Natural killer cell (primary cell): ENCODE measurements around the gene BBS9. TPM values are rescaled to one million over a fixed set of nuclear protein-coding genes. Genes with fewer than 3 reads are reported as not detected.

ENCODE experiments used
- ATAC-seq, 3 donors: fragments of 150-1000 bp in 2 of 3; fragments of 200-7000 bp in 1 of 3; cut with Tn5 transposase; 1 replicate in 1 of 3; 2 replicates in 2 of 3; pipeline ENCODE4 v1.10.0; 2021; ENCODE audit warnings: mild to moderate bottlenecking in 2 of 3, moderate library complexity in 2 of 3
- DNase-seq, 2 donors: peaks; one replicate each; pipeline versions ENCODE4 v3.0.0 to v3.0.0-alpha.2; 2013 to 2021; ENCODE audit warnings: mixed read lengths in 1 of 2
- H3K27ac ChIP-seq: one replicate; pipeline ENCODE4 v1.5.1; 2013; ENCODE audit warnings: mild to moderate bottlenecking, low read length
- H3K27me3 ChIP-seq: one replicate; pipeline ENCODE4 v1.6.1; 2013; ENCODE audit warnings: low read length; ENCODE audit not compliant: control insufficient read depth, insufficient read depth
- H3K36me3 ChIP-seq: one replicate; pipeline ENCODE4 v1.6.1; 2013; ENCODE audit warnings: low read length; ENCODE audit not compliant: control insufficient read depth, insufficient read depth
- H3K4me1 ChIP-seq: one replicate; pipeline ENCODE4 v1.6.1; 2013; ENCODE audit warnings: low read length; ENCODE audit not compliant: control insufficient read depth, insufficient read depth
- H3K4me3 ChIP-seq: one replicate; pipeline ENCODE4 v1.5.1; 2013; ENCODE audit warnings: low read length
- H3K9me3 ChIP-seq: one replicate; pipeline ENCODE4 v1.6.1; 2013; ENCODE audit warnings: low read length; ENCODE audit not compliant: control insufficient read depth, insufficient read depth
- H3K27ac Mint-ChIP-seq, 2 donors: one replicate each; pipeline ENCODE4 v1.8.0; 2022; ENCODE audit warnings: mild to moderate bottlenecking in 2 of 2, mixed read lengths in 2 of 2, moderate library complexity in 1 of 2
- H3K27me3 Mint-ChIP-seq, 2 donors: one replicate each; pipeline ENCODE4 v1.8.0; 2022; ENCODE audit warnings: low read depth in 2 of 2, mixed read lengths in 2 of 2
- H3K36me3 Mint-ChIP-seq: one replicate; pipeline ENCODE4 v1.8.0; 2022; ENCODE audit warnings: mixed read lengths
- H3K4me1 Mint-ChIP-seq, 2 donors: one replicate each; pipeline ENCODE4 v1.8.0; 2022; ENCODE audit warnings: mixed read lengths in 2 of 2
- H3K4me3 Mint-ChIP-seq: one replicate; pipeline ENCODE4 v1.8.0; 2022; ENCODE audit warnings: mild to moderate bottlenecking, moderate library complexity, mixed read lengths
- H3K9me3 Mint-ChIP-seq, 2 donors: one replicate each; pipeline ENCODE4 v1.8.0; 2022; ENCODE audit warnings: mixed read lengths in 2 of 2
- CTCF ChIP-seq: fragments of 200-600 bp; IDR thresholded peaks from one replicate; pipeline ENCODE4 v1.8.0; 2022; ENCODE audit warnings: antibody characterized with exemption
- WGBS: methylation state at CpG from one replicate; pipeline ENCODE4 v1.1.7; 2013; ENCODE audit warnings: missing lambda C conversion rate; ENCODE audit not compliant: insufficient coverage; 5-methylcytosine and 5-hydroxymethylcytosine counted together
- intact Hi-C: fragments of 100-400 bp; cut with micrococcal nuclease; formaldehyde crosslinking; loops from one replicate; pipeline ENCODE4 v1.14.2; 2022
- total RNA-seq, 4 donors: library from RNA; stranded (reverse); fragments of 120-200 nt in 1 of 4; gene quantifications; one replicate each; pipeline versions ENCODE4 v1.2.3 to v1.2.4, GENCODE V29; 2013 to 2022

The BBS9 gene
- total RNA-seq, 3 donors from 2014 or later (not counting 1 experiment from before 2014, with no cell fraction given): 25.1 to 34.6 (median 34.4) TPM

- H3K4me3 ChIP-seq: no peak overlapping the region
- H3K27ac Mint-ChIP-seq: no peak overlapping the region
- TF ChIP-seq CTCF: no peak
Observed at GRCh38 chr7:33503014-33503413, 373.6 kb downstream of the BBS9 start.

GRCh38 chr7:33503736-33504135 is 374.4 kb downstream of the BBS9 start:
- H3K9me3 Mint-ChIP-seq: no peaks in the 10 kb centered on the region

More at GRCh38 chr7:33503014-33503413, 373.6 kb downstream of the BBS9 start:
- H3K4me3 Mint-ChIP-seq: no peak overlapping the region
- H3K36me3 Mint-ChIP-seq: no peaks in the 10 kb centered on the region
- H3K27me3 Mint-ChIP-seq: no peaks in the 10 kb centered on the region
- no peak for ATAC-seq
- DNase-seq: no peak
- no peaks in the 10 kb centered on the region for H3K4me1 ChIP-seq
- H3K4me1 Mint-ChIP-seq: peaks cover 0 to 4% of the 10 kb centered on the region in 2 donors
- H3K27me3 ChIP-seq: no peaks in the 10 kb centered on the region
- no peaks in the 10 kb centered on the region for H3K9me3 Mint-ChIP-seq
- intact Hi-C loops: no loop called here
- H3K36me3 ChIP-seq: no peaks in the 10 kb centered on the region
- no peaks in the 10 kb centered on the region for H3K9me3 ChIP-seq
- H3K27ac ChIP-seq: no peak overlapping the region
- 99% methylated on average over 9 of the region's 9 CpGs for WGBS

GRCh38 chr7:33504266-33504665 is 374.9 kb downstream of the BBS9 start:
- Mint-ChIP-seq H3K27me3 (no peaks in the 10 kb centered on the region), H3K4me3 (no peak overlapping the region), H3K9me3 (no peaks in the 10 kb centered on the region), H3K4me1 (peaks cover 9 to 10% of the 10 kb centered on the region in 2 donors), H3K36me3 (no peaks in the 10 kb centered on the region), H3K27ac (no peak overlapping the region)
- H3K27me3 ChIP-seq: no peaks in the 10 kb centered on the region
- H3K36me3 ChIP-seq: no peaks in the 10 kb centered on the region
- H3K4me1 ChIP-seq: no peaks in the 10 kb centered on the region
- TF ChIP-seq CTCF: no peak
- DNase-seq (no peak), ATAC-seq (no peak)
- H3K9me3 ChIP-seq: no peaks in the 10 kb centered on the region
- intact Hi-C loops: no loop called here
- 89% methylated on average over 6 of the region's 6 CpGs for WGBS
- H3K27ac ChIP-seq: no peak overlapping the region
- no peak overlapping the region for H3K4me3 ChIP-seq

More at GRCh38 chr7:33503736-33504135, 374.4 kb downstream of the BBS9 start:
- no peaks in the 10 kb centered on the region for H3K36me3 Mint-ChIP-seq
- H3K4me1 Mint-ChIP-seq: peaks cover 4 to 5% of the 10 kb centered on the region in 2 donors
- no peaks in the 10 kb centered on the region for H3K27me3 ChIP-seq
- no peak overlapping the region for H3K27ac ChIP-seq
- H3K4me3 Mint-ChIP-seq: no peak overlapping the region
- no peak overlapping the region for H3K27ac Mint-ChIP-seq
- 84% methylated on average over 3 of the region's 5 CpGs for whole genome bisulfite sequencing
- no peaks in the 10 kb centered on the region for H3K4me1 ChIP-seq
- no peaks in the 10 kb centered on the region for H3K36me3 ChIP-seq
- intact Hi-C loops: no loop called here
- H3K27me3 Mint-ChIP-seq: no peaks in the 10 kb centered on the region
- no peak overlapping the region for H3K4me3 ChIP-seq
- no peak for ATAC-seq
- no peak for TF ChIP-seq CTCF
- DNase-seq: no peak
- H3K9me3 ChIP-seq: no peaks in the 10 kb centered on the region

GRCh38 chr7:33509206-33509605 is 379.8 kb downstream of the BBS9 start:
- WGBS: 82% methylated on average over 1 of the region's 3 CpGs
- intact Hi-C loops: no loop called here
- H3K27me3 ChIP-seq: no peaks in the 10 kb centered on the region
- no peak overlapping the region for H3K27ac ChIP-seq
- no peaks in the 10 kb centered on the region for H3K9me3 Mint-ChIP-seq
- peak overlapping the region; percentile 17 to 24 for H3K27ac Mint-ChIP-seq
- H3K27me3 Mint-ChIP-seq: no peaks in the 10 kb centered on the region
- no peaks in the 10 kb centered on the region for H3K4me1 ChIP-seq
- H3K36me3 ChIP-seq: no peaks in the 10 kb centered on the region
- H3K9me3 ChIP-seq: no peaks in the 10 kb centered on the region
- peaks cover 11% of the 10 kb centered on the region for H3K36me3 Mint-ChIP-seq
- no peak for TF ChIP-seq CTCF
- ATAC-seq: peak in 1 of 3 donors; percentile 60
- H3K4me1 Mint-ChIP-seq: peaks cover 19 to 32% of the 10 kb centered on the region in 2 donors
- H3K4me3 Mint-ChIP-seq: peak overlapping the region; percentile 21
- no peak overlapping the region for H3K4me3 ChIP-seq
- no peak for DNase-seq
